HepG2 (cell line): ENCODE measurements around the gene GPR148. TPM values are rescaled to one million over a fixed set of nuclear protein-coding genes. Genes with fewer than 3 reads are reported as not detected.

Source experiments
- polyA plus RNA-seq, 8 experiments: library from polyadenylated mRNA; depleted of rRNA in 3 of 8; stranded (reverse) in 7 of 8; unstranded in 1 of 8; fragments of >200 nt; fragmentation: Illumina TruSeq in 4 of 8; extraction: Trizol in 4 of 8; gene quantifications; 2 replicates each; pipeline versions ENCODE4 v1.2.1 to v1.2.3, GENCODE V29; 2011 to 2016; ENCODE audit warnings: low read depth in 4 of 8, missing spikeins in 1 of 8, mixed read lengths in 1 of 8; ENCODE audit not compliant: insufficient read depth in 1 of 8
- total RNA-seq, 5 experiments: library from RNA; depleted of rRNA; stranded (reverse); fragments of >200 nt; fragmentation: Illumina TruSeq; extraction: Trizol; gene quantifications; 2 replicates each; pipeline ENCODE4 v1.2.3, GENCODE V29; 2016; ENCODE audit warnings: low read depth in 1 of 5

GPR148 gene
- total and polyA plus RNA-seq, 2 of the 13 experiments (the other 11 are each of a cell fraction or from before 2014, with no cell fraction given), result not detected

Other genes with a start within 250 kb of the GPR148 start
- 0.48 and 1.5 TPM in 2 replicates for gene POTEI, start 219.7 kb upstream of the GPR148 start, total RNA-seq (2016; rRNA removed; fragmentation: Illumina TruSeq; extraction: Trizol)
- gene POTEI, start 219.7 kb upstream of the GPR148 start, polyA plus RNA-seq (2011; rRNA removed), result 0.29 and 0.33 TPM in 2 replicates
- not detected in 2 replicates for gene CFC1B, start 207.8 kb upstream of the GPR148 start, total RNA-seq (2016; rRNA removed; fragmentation: Illumina TruSeq; extraction: Trizol)
- gene CFC1B, start 207.8 kb upstream of the GPR148 start, polyA plus RNA-seq (2011; rRNA removed), result not detected in 2 replicates
- gene CFC1, start 129.5 kb upstream of the GPR148 start, total RNA-seq (2016; rRNA removed; fragmentation: Illumina TruSeq; extraction: Trizol), result not detected in 2 replicates
- gene CFC1, start 129.5 kb upstream of the GPR148 start, polyA plus RNA-seq (2011; rRNA removed), result not detected in 2 replicates
- gene POTEJ, start 117.6 kb upstream of the GPR148 start, total RNA-seq (2016; rRNA removed; fragmentation: Illumina TruSeq; extraction: Trizol), result 0.04 TPM in 1 of 2 replicates, not detected in the other
- not detected in 2 replicates for gene POTEJ, start 117.6 kb upstream of the GPR148 start, polyA plus RNA-seq (2011; rRNA removed)
- gene AMER3, start 26.5 kb downstream of the GPR148 start, total RNA-seq (2016; rRNA removed; fragmentation: Illumina TruSeq; extraction: Trizol), result not detected in 2 replicates
- gene AMER3, start 26.5 kb downstream of the GPR148 start, polyA plus RNA-seq (2011; rRNA removed), result not detected in 2 replicates
- 0.11 TPM in 1 of 2 replicates, not detected in the other for gene ARHGEF4, start 107.8 kb downstream of the GPR148 start, total RNA-seq (2016; rRNA removed; fragmentation: Illumina TruSeq; extraction: Trizol)
- 0.08 and 0.13 TPM in 2 replicates for gene ARHGEF4, start 107.8 kb downstream of the GPR148 start, polyA plus RNA-seq (2011; rRNA removed)